NCI-H345 treated with DMSO at 0.1 percent for 48 hours (cell line): ENCODE results near the gene TUBB2B.
"Not testable (repeated sequence)": the region's sequence is repeated elsewhere in the genome, so short reads cannot be mapped to it uniquely, and the experiment has no call there.

Experiments
- DNase-seq: peaks from one replicate; lab custom pipeline; 2025; ENCODE audit not compliant: unreplicated experiment; lab: John Stamatoyannopoulos, UW

TUBB2B gene

DNA sequence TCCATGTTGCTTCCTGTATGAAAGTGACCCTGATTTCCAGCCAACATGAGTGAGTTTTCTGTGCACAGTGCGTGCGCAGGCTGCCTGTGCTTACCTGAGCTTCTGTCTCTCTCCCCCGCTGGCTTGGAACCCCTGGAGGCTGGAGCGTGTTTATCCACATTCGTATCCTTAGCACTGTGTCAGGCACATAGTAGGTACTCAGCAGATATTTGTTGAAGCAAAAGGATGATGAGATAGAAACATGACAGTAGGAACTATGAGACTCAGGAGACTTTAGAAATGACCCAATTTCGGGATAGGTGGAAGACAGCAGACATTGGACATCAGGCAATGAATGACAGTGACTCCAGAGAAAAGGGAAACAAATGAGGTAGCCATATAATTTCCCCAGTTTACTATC lies 15.2 kb downstream of the TUBB2B start:
- no peak for DNase-seq

DNA sequence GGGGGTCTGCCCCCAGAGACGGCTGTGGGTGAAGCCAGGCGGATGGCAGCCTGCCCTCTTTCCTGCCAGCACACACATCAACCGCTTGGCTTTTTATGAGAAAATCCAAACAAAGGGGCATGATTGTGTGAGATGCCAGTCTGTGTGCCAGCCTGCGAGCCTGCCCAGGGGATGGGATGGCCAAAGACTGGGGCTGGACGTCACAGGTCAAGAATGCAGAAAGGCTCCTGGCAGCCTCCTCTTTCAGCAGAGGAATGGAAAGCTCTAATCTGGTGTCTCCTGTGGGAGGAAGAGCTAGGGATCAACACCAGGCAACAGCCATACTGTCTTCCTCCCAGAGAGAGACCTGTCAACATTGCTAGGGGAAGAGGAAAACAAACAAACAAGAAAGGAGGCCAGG lies 15.8 kb downstream of the TUBB2B start:
- DNase-seq, result no peak

- DNase-seq, result no peak
Measured at GRCh38 chr6:3210024-3210610, 17.3 kb downstream of the TUBB2B start.

GRCh38 chr6:3209114-3210023 lies 18.1 kb downstream of the TUBB2B start:
- DNase-seq, result no peak

- no peak for DNase-seq
Measured at GRCh38 chr6:3208775-3209113, 18.7 kb downstream of the TUBB2B start.

GRCh38 chr6:3208098-3208774 lies 19.2 kb downstream of the TUBB2B start:
- DNase-seq, result no peak

GRCh38 chr6:3206339-3207015 lies 21.0 kb downstream of the TUBB2B start:
- DNase-seq, result no peak

DNA sequence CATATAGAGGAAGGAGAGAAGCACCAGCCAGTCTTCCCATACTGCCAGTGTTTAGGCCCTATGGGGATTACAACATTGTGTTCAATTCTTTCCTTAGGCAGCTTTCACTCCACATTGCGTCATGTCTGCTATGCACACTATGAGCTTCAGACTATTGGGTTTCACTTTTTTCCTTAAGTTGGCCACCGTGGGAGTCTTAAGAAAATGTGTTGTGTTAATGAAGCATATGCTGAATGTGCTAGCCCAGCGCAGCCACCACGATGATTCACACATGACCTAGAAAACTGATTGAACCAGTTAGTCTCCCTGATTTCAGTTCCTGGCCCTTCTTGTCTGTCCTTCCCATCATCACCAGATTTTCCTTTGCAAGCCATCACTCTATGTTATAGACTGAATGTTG lies 21.5 kb downstream of the TUBB2B start:
- no peak for DNase-seq

GRCh38 chr6:3204921-3205320 lies 22.5 kb downstream of the TUBB2B start:
- no peak for DNase-seq

- no peak for DNase-seq
Measured at GRCh38 chr6:3202999-3203696, 24.3 kb downstream of the TUBB2B start.

GRCh38 chr6:3201388-3201787 lies 26.1 kb downstream of the TUBB2B start:
- no peak for DNase-seq

DNA sequence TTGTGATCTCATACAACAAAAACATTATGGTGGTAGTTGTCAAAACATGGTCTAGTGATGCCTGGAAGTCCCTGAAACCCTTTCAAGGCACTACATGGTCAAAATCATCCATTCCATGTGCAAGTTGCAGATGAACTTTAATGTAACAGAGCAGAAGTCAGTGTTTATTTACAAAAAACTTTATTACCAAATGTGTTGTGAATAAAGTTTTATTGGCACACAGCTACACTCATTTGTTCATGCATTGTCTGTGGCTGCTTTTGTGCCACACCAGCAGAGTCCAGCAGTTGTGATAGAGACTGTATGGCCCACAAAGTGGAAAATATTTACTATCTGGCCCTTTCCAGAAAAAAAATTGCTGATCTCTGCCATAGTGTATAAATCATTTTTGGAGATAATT lies 26.8 kb downstream of the TUBB2B start:
- DNase-seq, result no peak

DNA sequence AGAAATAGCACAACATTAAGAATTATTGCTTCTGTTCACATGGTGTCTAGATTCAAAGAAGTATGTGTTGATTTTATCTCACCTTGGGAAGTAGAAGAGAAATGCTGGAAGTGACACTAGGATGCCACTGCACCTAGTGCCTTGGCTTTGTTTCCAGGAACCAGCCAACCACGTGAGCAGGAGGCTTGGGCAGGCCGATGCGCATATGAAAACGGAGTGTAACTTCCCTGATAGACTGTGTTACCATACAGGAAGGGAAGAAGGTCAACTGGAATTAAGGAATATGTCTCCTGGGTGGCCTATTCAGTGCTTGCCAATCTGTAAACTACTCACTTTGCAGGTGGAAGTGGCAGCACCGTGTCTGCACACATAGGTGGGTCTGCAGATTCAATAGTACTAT lies 28.1 kb downstream of the TUBB2B start:
- DNase-seq, result no peak

DNA sequence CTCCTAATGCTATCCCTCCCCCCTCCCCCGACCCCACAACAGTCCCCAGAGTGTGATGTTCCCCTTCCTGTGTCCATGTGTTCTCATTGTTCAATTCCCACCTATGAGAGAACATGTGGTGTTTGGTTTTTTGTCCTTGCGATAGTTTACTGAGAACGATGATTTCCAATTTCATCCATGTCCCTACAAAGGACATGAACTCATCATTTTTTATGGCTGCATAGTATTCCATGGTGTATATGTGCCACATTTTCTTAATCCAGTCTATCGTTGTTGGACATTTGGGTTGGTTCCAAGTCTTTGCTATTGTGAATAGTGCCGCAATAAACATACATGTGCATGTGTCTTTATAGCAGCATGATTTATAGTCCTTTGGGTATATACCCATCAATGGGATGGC lies 29.7 kb downstream of the TUBB2B start:
- DNase-seq, result not testable (repeated sequence)

DNA sequence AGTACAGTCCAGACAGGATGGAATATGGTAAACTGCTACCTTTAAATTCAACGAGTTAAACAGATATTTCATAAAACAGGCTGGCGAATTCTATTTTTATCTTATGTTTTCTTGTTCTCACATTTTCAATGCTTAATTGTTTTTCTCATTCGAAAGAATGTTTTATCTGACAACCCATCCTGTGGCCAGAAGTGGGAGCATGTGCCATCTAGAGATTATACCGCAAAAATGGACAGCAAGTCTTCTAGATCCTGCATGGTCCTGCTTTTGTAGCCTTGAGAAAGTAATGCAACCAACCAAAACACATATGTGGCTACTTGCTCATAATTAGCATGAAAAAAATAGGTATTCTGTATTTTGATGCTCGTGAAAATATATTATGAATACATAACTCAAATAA lies 30.7 kb downstream of the TUBB2B start:
- no peak for DNase-seq

DNA sequence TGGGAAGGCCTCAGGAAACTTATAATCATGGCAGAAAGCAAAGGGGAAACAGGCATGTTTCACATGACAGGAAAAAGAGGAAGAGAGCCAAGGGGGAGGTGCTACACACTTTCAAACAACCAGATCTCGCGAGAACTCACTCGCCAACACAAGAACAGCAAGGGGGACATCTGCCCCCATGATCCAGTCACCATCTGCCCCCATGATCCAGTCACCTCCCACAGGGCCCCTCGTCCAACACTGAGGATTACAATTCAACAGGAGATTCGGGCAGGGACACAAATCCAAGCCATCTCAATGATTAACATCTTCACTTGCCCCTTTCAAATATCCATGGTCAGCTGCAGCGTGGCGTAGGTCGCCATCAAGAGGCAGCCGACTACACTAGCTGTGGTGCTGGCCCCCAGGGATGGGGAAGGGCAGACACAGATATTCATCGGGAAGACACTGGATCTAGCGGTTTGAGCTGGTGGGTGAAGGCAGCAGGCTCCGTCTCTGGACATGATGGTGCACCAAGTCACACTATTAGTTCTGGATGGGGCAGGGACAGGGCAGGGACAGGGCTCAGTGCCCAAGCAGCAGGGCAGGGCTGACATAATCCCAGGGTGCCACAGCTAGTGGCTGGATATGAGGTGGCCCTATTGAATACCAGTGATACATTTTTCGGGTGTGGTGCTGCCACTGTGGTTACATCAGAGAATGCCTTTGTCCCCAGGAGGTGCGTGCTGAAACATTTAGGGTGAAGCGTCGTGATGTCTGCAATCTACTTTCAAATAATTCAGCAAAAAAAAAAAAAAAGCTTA lies 31.6 kb downstream of the TUBB2B start:
- no peak for DNase-seq

DNA sequence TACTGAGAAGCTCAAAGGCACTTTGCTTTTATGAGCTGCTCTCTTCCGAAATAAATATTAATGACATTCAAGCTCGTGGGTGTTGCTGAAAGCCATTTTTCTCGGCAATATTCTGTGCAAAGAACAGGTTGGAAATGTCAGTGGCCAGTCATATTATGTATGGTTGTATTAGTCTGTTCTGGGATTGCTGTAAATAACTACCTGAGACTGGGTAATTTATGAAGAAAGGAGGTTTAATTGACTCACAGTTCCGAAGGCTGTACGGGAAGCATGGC lies 32.1 kb downstream of the TUBB2B start:
- DNase-seq, result no peak

GRCh38 chr6:3194535-3195419 lies 32.7 kb downstream of the TUBB2B start:
- no peak for DNase-seq

GRCh38 chr6:3193102-3193849 lies 34.2 kb downstream of the TUBB2B start:
- no peak for DNase-seq
